Daoy (cell line): ENCODE data around the gene NUDT22. TPM values are rescaled to one million over a fixed set of nuclear protein-coding genes. Genes with fewer than 3 reads are reported as not detected.

Experiments used
- DNase-seq: peaks from one replicate; pipeline ENCODE4 v3.0.0-alpha.2; 2015; ENCODE audit warnings: low read depth
- total RNA-seq: library from RNA; depleted of rRNA; stranded (reverse); fragments of >200 nt; shearing (Covaris generic); gene quantifications from 2 replicates; pipeline ENCODE4 v1.2.3, GENCODE V29; 2014

NUDT22 gene
- total RNA-seq, 1 experiment from 2014 or later = 43.1 TPM

GRCh38 chr11:64206457-64207255, 19.4 kb upstream of the NUDT22 start, which contains the start of gene FERMT3:
Gene FERMT3 (plus strand): TSS chr11:64206721. CDS start chr11:64207365, 644 bp downstream.
- no peak for DNase-seq

GRCh38 chr11:64207256-64208085, 18.6 kb upstream of the NUDT22 start:
- peak; percentile 81 for DNase-seq

- no peak for DNase-seq
Measured at GRCh38 chr11:64208086-64208795, 17.8 kb upstream of the NUDT22 start.

- no peak for DNase-seq
Measured at GRCh38 chr11:64208796-64209562, 17.1 kb upstream of the NUDT22 start.

- no peak for DNase-seq
Measured at GRCh38 chr11:64209563-64209843, 16.6 kb upstream of the NUDT22 start.

- DNase-seq = no peak
Measured at GRCh38 chr11:64210301-64211020, 15.6 kb upstream of the NUDT22 start.

GRCh38 chr11:64211181-64211872, 14.7 kb upstream of the NUDT22 start:
- DNase-seq = no peak

- DNase-seq = no peak
Measured at GRCh38 chr11:64216879-64217278, 9.2 kb upstream of the NUDT22 start.

GRCh38 chr11:64218628-64219353, 7.3 kb upstream of the NUDT22 start:
- DNase-seq = no peak

GRCh38 chr11:64219354-64219684, 6.8 kb upstream of the NUDT22 start:
- DNase-seq = no peak

- no peak for DNase-seq
Measured at GRCh38 chr11:64219755-64220154, 6.3 kb upstream of the NUDT22 start.

- DNase-seq = no peak
Measured at GRCh38 chr11:64220271-64220670, 5.8 kb upstream of the NUDT22 start.

GRCh38 chr11:64220798-64221197, 5.3 kb upstream of the NUDT22 start:
- no peak for DNase-seq

GRCh38 chr11:64222651-64223000, 3.4 kb upstream of the NUDT22 start:
- DNase-seq = no peak

- DNase-seq = no peak
Measured at GRCh38 chr11:64223001-64223651, 2.9 kb upstream of the NUDT22 start.

- peak; percentile 76 for DNase-seq
Measured at GRCh38 chr11:64224151-64224890, 1.8 kb upstream of the NUDT22 start.

- no peak for DNase-seq
Measured at GRCh38 chr11:64224891-64225607, 1.0 kb upstream of the NUDT22 start.

- DNase-seq = peak; percentile 48
Measured at GRCh38 chr11:64226507-64227051, 505 bp downstream of the NUDT22 start.
